Mammary epithelial cell (primary cell): ENCODE results near the gene EPB41L1.

ENCODE experiments used
- CTCF ChIP-seq, 2 donors: IDR thresholded peaks in 1 of 2; conservative IDR thresholded peaks in 1 of 2; 2 replicates each; pipeline ENCODE4 v1.5.1; 2011 to 2012; ENCODE audit warnings: inconsistent platforms in 2 of 2, low read length in 2 of 2, mild to moderate bottlenecking in 2 of 2, control low read depth in 1 of 2, low read depth in 1 of 2; ENCODE audit not compliant: insufficient read depth in 1 of 2; ENCODE audit errors: extremely low read depth in 1 of 2
- EZH2 ChIP-seq: IDR thresholded peaks from 2 replicates; pipeline ENCODE4 v1.6.1; 2012; ENCODE audit warnings: low read length, inconsistent platforms, borderline replicate concordance

GRCh38 chr20:36119537-36119936 is 35.0 kb upstream of the EPB41L1 start:
- TF ChIP-seq CTCF (conservative IDR thresholded peaks at IDR 0.05 in 1 of 2, IDR thresholded peaks at IDR 0.05 in 1 of 2; ENCODE audit: extremely low read depth in 1 of 2, insufficient read depth in 1 of 2, low read depth in 1 of 2, low read length in 2 of 2) (no peak), EZH2 (no peak)
